Keratinocyte (primary cell): ENCODE measurements around the gene TSPAN8.

Experiments
- CTCF ChIP-seq, 3 experiments: IDR thresholded peaks in 1 of 3; conservative IDR thresholded peaks in 1 of 3; optimal IDR thresholded peaks in 1 of 3; 2 replicates in 2 of 3; 3 replicates in 1 of 3; pipeline versions ENCODE3 to v1.5.1; 2011; ENCODE audit warnings: low read length in 3 of 3, mild to moderate bottlenecking in 3 of 3, moderate library complexity in 2 of 3, control low read depth in 1 of 3, inconsistent platforms in 1 of 3; ENCODE audit not compliant: insufficient read depth in 2 of 3; ENCODE audit errors: extremely low read depth in 1 of 3
- EZH2 ChIP-seq: IDR thresholded peaks from one replicate; pipeline ENCODE4 v1.6.1; 2012; ENCODE audit warnings: inconsistent platforms, mild to moderate bottlenecking, low read length, moderate library complexity

GRCh38 chr12:71197460-71197859 is 39.7 kb upstream of the TSPAN8 start:
- TF ChIP-seq CTCF (optimal IDR thresholded peaks at IDR 0.05 in 1 of 3, IDR thresholded peaks at IDR 0.05 in 1 of 3, conservative IDR thresholded peaks at IDR 0.05 in 1 of 3; ENCODE audit: extremely low read depth in 1 of 3, insufficient read depth in 2 of 3, low read length in 3 of 3): no peak
- TF ChIP-seq EZH2: no peak
